Right cardiac atrium (tissue), 5 donors: Measurements from ENCODE around the gene KCNQ1. TPM values are rescaled to one million over a fixed set of nuclear protein-coding genes. Genes with fewer than 3 reads are reported as not detected.
A peak's percentile ranks its signal among the peaks of the same experiment; 100 is the strongest.
"Not testable (repeated sequence)": the region's sequence is repeated elsewhere in the genome, so short reads cannot be mapped to it uniquely, and the experiment has no call there.

ENCODE experiments used
- ATAC-seq, 2 donors: fragments of 200-7000 bp; cut with Tn5 transposase; one replicate each; pipeline versions ENCODE4 v1.8.0 to v1.9.1; 2020; ENCODE audit warnings: moderate library complexity in 2 of 2, mild to moderate bottlenecking in 1 of 2
- DNase-seq, 3 donors: peaks; one replicate each; pipeline ENCODE4 v3.0.0-alpha.2; 2020
- H3K27ac ChIP-seq: one replicate; pipeline ENCODE4 v1.5.1; 2013; ENCODE audit warnings: mild to moderate bottlenecking, low read length, control low read depth, moderate library complexity
- H3K27me3 ChIP-seq: one replicate; pipeline ENCODE4 v1.6.1; 2013; ENCODE audit not compliant: control insufficient read depth, insufficient read depth
- H3K4me1 ChIP-seq: one replicate; pipeline ENCODE4 v1.6.1; 2013; ENCODE audit warnings: low read length; ENCODE audit not compliant: control insufficient read depth, insufficient read depth
- H3K4me3 ChIP-seq: one replicate; pipeline ENCODE4 v1.5.1; 2013; ENCODE audit warnings: low read length, control low read depth
- H3K9me3 ChIP-seq: one replicate; pipeline ENCODE4 v1.6.1; 2013; ENCODE audit warnings: low read length; ENCODE audit not compliant: control insufficient read depth
- WGBS: extraction: QIAGEN DNeasy Blood & Tissue Kit; methylation state at CpG from one replicate; pipeline ENCODE4 v1.1.7; 2013; 5-methylcytosine and 5-hydroxymethylcytosine counted together
- intact Hi-C, 4 donors: fragments of 100-400 bp; cut with DNase I; formaldehyde crosslinking; loops; one replicate each; pipeline versions ENCODE4 v1.11.0 to v1.14.0; 2022 to 2023
- polyA plus RNA-seq: library from polyadenylated mRNA; stranded (reverse); fragments of 200-250 nt; gene quantifications from one replicate; pipeline ENCODE4 v1.2.3, GENCODE V29; 2013
- total RNA-seq, 4 donors: library from RNA; stranded (reverse); fragmentation: NEBNext Ultra II Directional; extraction: Animal tissue kit (Norgen Biotek cat#: 25700); gene quantifications; one replicate each; pipeline ENCODE4 v1.2.1, GENCODE V29; 2021
- donor health status: healthy with polysubstance abuse.
- donor health status: DM: no; HTN: yes; CAD: no.
- donor health status: DM: no; HTN: no; CAD: no.
- donor health status: DM: no; HTN: yes; CAD: no; lungs with severe emphysema.
- donor health status: DM: yes; HTN: yes; CAD: no.

KCNQ1 gene
- total and polyA plus RNA-seq, 5 donors: 36.4 to 46.8 (median 37.7) TPM

DNA sequence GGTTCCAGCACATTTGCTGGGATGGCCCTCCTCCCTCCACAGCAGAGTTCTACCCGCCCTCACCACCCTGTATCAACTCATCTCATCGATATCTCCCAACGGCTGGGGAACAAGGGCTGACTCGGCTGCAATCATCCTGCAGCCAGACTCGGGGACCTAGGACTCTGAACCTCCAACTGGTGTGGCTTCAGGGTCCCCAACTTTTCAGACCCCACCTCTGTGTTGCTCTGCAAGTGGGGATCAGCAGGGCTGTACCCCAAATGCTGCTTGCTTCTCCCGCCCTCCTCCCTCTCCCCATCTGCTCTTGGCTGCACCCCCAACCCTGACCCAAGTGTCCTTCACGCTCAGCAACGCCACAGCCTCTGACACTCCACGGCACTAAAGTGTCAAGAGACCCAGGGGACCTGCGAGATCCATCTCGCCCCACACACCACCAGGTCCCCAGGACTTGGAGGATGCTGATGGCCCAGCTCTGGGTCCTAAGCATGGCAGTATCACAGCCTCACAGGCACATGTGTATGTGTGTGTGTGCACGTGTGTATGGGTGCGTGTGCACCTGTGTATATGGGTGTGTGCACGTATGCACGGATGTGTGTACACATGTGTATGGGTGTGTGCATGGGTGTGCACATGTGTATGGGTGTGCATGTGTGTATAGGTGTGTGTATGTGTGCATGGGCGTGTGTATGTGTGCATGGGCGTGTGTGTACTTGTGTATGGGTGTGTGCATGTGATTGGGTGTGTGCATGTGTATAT, 26.4 kb downstream of the KCNQ1 start:
- DNase-seq: no peak
- no peak overlapping the region for H3K27ac ChIP-seq
- no peak for ATAC-seq
- WGBS: 77% methylated on average over 17 of the region's 17 CpGs
- intact Hi-C loops: no loop called here
- no peaks in the 10 kb centered on the region for H3K9me3 ChIP-seq
- no peaks in the 10 kb centered on the region for H3K27me3 ChIP-seq
- H3K4me1 ChIP-seq: no peaks in the 10 kb centered on the region
- H3K4me3 ChIP-seq: no peak overlapping the region

DNA sequence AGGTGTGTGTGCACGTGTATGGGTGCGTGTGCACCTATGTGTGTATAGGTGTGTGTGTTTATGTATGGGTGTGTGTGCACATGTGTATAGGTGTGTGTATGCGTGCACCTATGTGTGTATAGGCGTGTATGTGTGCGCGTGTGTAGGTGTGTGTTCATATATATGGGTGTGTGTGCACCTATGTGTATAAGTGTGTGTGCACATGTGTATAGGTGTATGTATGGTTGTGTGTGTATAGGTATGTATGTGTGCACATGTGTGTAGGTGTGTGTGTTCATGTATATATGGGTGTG, 26.9 kb downstream of the KCNQ1 start:
- H3K4me1 ChIP-seq: no peaks in the 10 kb centered on the region
- WGBS: 95% methylated on average over 6 of the region's 6 CpGs
- no peaks in the 10 kb centered on the region for H3K9me3 ChIP-seq
- no peaks in the 10 kb centered on the region for H3K27me3 ChIP-seq
- no peak for ATAC-seq
- intact Hi-C loops: no loop called here
- H3K27ac ChIP-seq: no peak overlapping the region
- H3K4me3 ChIP-seq: no peak overlapping the region
- no peak for DNase-seq

- DNase-seq (no peak), ATAC-seq (no peak)
- intact Hi-C loops: no loop called here
- no peaks in the 10 kb centered on the region for H3K9me3 ChIP-seq
- WGBS: 66% methylated on average over 8 of the region's 8 CpGs
- no peaks in the 10 kb centered on the region for H3K27me3 ChIP-seq
- H3K4me1 ChIP-seq: no peaks in the 10 kb centered on the region
- no peak overlapping the region for H3K4me3 ChIP-seq
- H3K27ac ChIP-seq: no peak overlapping the region
Measured at GRCh38 chr11:2472428-2473186, 27.8 kb downstream of the KCNQ1 start.

DNA sequence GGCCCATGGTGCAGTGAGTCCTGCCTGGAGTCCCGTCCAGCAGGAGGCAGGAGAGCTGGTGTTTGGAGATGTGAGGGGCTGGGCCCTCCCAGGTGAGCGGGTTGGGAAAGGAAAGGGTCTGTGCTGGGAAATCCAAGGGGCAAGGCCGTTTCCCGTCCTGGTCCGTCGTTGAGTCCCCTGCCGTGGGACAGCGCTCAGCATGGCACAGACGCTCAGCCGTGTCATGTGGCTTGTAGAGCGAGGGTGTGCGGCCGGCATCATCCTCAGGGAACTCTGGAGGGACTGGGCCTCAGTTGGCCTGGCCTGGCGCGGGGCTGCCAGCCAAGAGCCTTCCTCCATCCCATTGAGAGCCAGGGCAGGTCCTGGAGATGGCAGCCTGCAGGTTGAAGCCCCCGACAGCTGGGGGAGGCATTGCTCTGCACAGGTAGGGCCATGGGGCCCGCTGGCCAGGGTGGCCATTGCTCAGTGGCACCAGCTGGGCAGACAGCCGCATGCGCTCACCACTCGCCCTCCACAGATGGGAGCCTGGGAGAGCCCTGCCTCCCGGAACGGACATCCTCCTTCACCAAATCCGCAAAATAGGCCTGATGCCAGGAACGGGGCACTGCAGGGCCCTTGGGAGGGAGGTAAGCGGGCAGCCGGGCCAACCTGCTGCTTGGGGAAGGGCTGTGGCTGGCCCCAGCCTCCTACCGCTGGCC, 28.7 kb downstream of the KCNQ1 start:
- Histone ChIP-seq H3K27ac (no peak overlapping the region), H3K4me3 (no peak overlapping the region), H3K4me1 (no peaks in the 10 kb centered on the region), H3K9me3 (no peaks in the 10 kb centered on the region), H3K27me3 (no peaks in the 10 kb centered on the region)
- intact Hi-C loops: no loop called here
- WGBS: 88% methylated on average over 27 of the region's 27 CpGs
- ATAC-seq (peak; percentile 15 to 40), DNase-seq (no peak)

DNA sequence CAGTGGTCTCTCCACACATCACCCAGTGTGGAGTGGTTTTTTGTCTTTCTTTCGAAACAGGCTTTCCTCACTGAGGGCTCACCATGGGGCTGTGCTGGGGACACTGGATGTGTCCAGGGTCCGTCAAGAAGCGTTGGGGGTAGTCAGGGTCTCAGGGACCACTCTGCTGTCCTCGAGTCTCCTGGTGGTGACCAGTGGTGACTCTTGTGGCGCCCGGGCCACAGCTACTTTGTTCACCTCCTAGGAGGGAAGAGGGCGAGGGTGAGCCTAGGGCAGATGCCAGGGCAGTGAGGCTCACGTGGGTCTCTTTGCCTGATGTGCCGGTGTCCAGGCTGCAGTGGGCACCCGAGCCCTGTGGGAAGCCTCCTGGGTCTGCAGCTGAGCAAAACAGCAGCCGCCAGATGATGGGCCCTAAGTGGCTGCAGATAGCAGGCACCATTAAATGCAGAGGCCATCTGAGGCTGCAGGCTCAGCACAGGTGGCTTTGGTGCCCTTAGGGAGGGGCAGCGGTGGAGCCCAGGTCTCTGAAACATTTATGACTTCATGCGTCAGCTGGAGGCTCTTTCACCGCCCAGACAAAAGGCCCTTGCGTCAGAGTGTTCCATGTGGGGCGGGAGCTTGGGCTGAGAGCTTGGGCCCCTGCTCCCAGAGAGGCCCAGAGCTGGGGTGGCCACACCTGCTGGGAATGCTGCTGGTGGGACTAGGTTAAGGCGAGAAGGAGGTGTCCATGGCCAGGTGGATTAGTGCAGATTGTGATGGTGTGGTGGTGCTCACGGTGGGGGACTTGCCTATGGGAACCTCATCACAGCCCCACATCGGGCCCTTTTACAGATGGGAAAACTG, 29.5 kb downstream of the KCNQ1 start:
- no peak overlapping the region for H3K4me3 ChIP-seq
- no peaks in the 10 kb centered on the region for H3K4me1 ChIP-seq
- WGBS: 72% methylated on average over 19 of the region's 19 CpGs
- intact Hi-C loops: no loop called here
- H3K27ac ChIP-seq: no peak overlapping the region
- H3K9me3 ChIP-seq: no peaks in the 10 kb centered on the region
- ATAC-seq (peak; percentile 49 to 60), DNase-seq (no peak)
- no peaks in the 10 kb centered on the region for H3K27me3 ChIP-seq

DNA sequence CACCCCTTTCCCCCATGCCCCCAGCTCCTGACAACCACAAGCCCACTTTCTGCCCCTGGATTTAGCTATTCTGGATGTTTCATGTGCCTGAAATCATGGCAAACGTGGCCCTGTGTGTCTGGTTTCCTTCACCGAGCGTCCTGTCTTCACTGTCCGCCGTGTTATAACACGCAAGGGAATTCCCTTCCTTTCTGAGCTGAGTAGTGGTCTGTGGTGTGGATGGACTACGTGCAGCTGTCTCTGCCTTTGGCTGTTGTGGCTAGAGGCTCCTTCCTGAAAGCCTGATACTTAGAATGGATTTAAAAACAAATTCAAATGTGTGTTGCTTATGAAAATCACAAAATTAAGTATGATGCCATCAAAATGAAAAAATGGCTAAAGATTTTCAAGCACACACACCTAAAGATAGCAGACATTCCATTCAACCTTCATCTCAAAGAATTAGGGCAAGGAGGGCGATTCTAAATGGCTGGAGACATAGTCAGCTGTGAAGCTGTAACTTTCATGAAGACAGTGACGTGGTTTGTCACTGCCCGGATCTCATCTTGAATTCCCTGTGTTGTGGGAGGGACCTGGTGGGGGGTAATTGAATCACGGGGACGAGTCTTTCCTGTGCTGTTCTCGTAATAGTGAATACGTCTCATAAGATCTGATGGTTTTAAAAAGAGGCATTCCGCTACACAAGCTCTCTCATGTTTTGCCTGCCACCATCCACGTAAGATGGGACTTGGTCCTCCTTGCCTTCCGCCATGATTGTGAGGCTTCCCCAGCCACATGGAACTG, 30.5 kb downstream of the KCNQ1 start:
- Histone ChIP-seq H3K4me3 (no peak overlapping the region), H3K4me1 (no peaks in the 10 kb centered on the region), H3K27ac (no peak overlapping the region), H3K27me3 (no peaks in the 10 kb centered on the region), H3K9me3 (no peaks in the 10 kb centered on the region)
- 51% methylated on average over 17 of the region's 17 CpGs for WGBS
- ATAC-seq: no peak
- DNase-seq: no peak
- intact Hi-C loops: loop anchor here in 1 of 4 donors (5.0 kb wide), 1 partner anchor 37 kb away; no protein-coding TSS in a partner anchor

DNA sequence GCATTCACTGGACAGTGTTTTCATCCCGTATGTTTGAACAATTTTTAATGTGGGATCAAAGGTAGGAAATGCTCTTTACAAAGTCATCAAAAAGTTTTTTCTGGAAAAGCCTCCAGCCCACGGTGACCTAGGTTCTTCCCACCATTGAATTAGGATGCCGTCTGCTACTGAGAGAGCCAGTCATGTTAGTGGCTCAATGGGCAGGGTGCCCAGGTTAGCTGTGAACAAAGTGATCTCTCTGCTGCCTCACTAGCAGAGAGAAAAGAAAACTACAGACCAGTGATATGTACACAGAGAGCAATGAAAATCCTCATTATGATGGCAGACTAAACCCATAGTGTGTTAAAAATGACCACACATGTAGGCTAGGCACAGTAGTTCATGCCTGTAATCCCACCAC, 32.4 kb downstream of the KCNQ1 start:
- Histone ChIP-seq H3K4me1 (no peaks in the 10 kb centered on the region), H3K4me3 (no peak overlapping the region), H3K27ac (no peak overlapping the region), H3K9me3 (no peaks in the 10 kb centered on the region), H3K27me3 (no peaks in the 10 kb centered on the region)
- intact Hi-C loops: loop anchor here in 1 of 4 donors (5.0 kb wide), 1 partner anchor 35 kb away; no protein-coding TSS in a partner anchor
- WGBS: 46% methylated on average over 3 of the region's 3 CpGs
- ATAC-seq (peak; percentile 30 to 39), DNase-seq (no peak)

DNA sequence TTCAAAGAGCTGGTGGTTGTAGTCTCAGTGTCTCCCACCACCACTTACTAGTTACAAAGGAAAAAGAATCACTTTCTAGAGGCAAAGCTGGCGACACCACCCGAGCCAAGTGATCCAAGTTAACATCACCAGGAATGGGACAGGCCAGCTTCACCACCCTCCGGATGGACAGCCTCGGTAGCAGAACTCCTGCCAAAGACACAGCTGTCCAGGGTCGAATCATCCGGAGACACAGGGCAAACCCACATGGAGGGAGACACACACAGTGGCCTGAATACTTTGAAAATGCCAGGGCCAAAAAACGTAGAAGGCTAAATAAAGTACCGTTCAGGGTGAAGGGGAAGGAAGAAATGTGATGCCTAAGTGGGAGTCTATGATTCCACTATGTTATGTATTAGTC, 33.1 kb downstream of the KCNQ1 start:
- DNase-seq: no peak
- Histone ChIP-seq H3K27ac (peak overlapping the region; percentile 21), H3K4me3 (no peak overlapping the region), H3K4me1 (peaks cover 3% of the 10 kb centered on the region), H3K27me3 (no peaks in the 10 kb centered on the region), H3K9me3 (no peaks in the 10 kb centered on the region)
- intact Hi-C loops: loop anchor here in 1 of 4 donors (5.0 kb wide), 1 partner anchor 34 kb away; no protein-coding TSS in a partner anchor
- WGBS: 59% methylated on average over 8 of the region's 8 CpGs
- ATAC-seq: peak in 1 of 2 donors; percentile 23

- intact Hi-C loops, H3K27ac ChIP-seq, H3K4me3 ChIP-seq, H3K9me3 ChIP-seq, H3K4me1 ChIP-seq, DNase-seq, H3K27me3 ChIP-seq, ATAC-seq: not testable (repeated sequence)
- 66% methylated on average over 6 of the region's 6 CpGs for WGBS
Measured at GRCh38 chr11:2480067-2480873, 35.5 kb downstream of the KCNQ1 start.
